ENCODE data around the gene LUC7L3.
"Not testable (repeated sequence)": the region's sequence is repeated elsewhere in the genome, so short reads cannot be mapped to it uniquely, and the experiment has no call there.

Gene LUC7L3

DNA sequence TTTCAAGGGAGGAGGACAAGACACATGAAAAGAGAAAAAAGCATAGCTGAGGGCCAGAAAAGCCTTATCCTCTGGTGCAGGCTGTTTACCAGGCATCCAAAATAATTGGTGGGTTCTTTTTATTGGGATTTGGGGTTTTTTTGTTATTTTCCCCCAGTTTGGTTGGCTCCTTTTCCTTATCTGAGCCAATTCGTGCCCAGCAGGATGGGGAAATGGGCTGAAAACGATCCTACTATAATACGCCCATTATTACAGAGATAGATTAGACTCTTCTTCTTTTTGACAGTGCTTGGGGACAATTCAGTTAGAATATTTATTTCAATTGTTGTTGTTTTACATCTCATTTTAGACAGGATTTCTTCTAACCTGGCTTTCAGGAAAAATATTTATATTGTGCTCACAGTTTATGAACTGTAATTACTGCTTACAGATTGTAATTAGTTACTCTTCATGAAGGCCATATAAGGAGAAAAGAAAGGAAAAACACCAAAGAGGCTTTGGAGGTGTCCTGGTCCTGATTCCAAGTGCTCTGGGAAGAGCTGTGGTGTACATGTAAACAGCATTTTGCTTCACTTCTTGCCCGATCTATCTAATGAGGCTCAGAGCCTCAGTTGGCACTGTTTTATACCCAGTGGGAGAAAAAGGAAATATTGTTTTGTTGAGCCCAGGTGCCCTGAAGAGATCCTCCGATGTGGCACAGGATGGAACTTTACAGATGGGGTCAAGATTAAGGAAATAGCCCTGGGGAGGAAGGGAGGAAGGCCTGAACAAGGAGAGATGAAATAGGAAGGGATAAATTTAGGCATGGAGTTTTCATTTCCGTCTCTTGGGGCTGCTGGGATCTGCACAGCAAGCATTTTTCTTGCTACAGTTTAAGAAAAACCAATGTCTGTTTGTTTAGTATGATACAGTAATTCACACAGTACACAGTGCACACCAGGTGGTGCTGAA lies 11.1 kb upstream of the LUC7L3 start:
- DNase-seq (ENCODE audit: low spot score) = no peak

DNA sequence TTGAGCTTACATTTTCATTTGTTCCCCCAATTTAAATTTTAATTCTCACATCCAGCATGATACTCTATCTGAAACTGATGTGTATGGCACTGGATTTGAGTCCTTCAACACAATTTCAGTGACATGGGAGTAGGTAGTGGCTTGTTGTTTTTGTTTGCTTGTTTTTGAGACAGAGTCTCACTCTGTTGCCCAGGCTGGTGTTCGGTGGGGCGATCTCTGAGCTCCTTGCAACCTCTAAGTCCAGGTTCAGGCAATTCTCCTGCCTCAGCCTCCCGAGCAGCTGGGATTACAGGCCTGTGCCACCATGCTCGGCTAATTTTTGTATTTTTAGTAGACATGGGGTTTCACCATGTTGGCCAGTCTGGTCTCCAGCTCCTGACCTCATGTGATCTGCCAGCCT lies 10.3 kb upstream of the LUC7L3 start:
- DNase-seq (ENCODE audit: low spot score) = not testable (repeated sequence)

DNA sequence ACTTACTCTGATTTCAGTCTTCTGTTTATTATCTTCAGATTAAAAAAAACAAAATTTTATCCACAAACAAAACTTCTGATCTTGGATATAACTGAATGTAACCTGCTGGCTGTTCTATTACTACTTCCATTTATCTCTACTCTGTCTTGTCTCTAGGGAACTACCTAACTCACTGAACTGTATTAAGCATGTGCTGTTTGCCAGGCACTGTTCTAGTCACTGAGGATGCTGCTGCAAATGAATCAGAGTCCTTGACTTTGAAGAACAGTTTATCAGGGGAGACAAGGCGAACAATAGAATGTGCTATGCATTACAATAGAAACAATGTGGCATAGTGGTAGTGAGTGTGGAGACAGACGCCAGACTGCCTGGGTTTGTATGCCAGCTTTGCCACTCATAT lies 9.4 kb upstream of the LUC7L3 start:
- no peak for DNase-seq (ENCODE audit: low spot score)

DNA sequence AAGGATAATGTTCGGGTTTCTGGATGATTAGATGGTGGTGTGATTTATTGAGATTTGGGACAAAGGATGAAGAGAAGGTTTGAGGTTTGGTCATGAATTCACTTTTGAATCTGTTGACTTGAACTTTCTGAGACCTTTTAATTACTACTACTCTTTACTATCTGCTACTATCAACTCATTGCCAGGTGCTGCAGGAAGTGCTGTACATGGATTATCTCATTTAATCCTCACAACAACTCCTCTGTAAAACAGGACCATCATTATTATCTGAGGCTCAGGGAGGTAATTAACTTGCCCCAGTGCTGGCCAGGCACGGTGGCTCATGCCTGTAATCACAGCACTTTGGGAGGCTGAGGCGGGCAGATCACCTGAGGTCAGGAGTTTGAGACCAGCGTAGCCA lies 8.8 kb upstream of the LUC7L3 start:
- no peak for DNase-seq (ENCODE audit: low spot score)

DNA sequence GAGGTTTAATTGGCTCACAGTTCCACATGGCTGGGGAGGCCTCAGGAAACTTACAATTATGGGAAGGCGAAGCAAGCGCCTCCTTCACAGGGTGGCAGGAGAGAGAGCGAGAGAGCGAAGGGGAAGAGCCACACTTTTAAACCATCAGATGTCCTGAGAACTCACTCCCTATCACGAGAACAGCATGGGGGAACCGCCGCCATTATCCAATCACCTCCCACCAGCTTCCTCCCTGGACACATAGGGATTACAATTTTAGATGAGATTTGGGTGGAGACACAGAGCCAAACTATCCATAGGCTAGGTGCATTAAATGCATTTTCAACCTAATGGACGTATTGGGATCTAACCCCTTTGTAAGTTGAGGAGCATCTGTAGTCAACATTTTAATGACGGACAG lies 6.8 kb upstream of the LUC7L3 start:
- DNase-seq (ENCODE audit: low spot score) = no peak

DNA sequence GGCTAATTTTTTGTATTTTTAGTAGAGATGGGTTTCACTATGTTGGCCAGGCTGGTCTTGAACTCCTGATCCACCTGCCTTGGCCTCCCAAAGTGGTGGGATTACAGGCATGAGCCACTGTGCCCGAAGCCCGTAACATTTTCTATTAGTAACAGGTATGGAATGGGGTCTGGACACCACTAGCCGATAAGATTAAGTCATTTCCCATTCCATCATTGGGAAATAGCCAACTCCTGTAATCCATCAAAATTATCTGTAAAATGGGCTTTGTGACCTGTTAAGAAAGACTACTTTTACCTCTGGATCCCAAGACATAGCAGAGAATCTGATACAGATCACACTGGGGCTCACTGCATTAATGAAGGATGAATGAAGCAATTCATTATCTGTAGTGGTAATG lies 3.9 kb upstream of the LUC7L3 start:
- no peak for DNase-seq (ENCODE audit: low spot score)

DNA sequence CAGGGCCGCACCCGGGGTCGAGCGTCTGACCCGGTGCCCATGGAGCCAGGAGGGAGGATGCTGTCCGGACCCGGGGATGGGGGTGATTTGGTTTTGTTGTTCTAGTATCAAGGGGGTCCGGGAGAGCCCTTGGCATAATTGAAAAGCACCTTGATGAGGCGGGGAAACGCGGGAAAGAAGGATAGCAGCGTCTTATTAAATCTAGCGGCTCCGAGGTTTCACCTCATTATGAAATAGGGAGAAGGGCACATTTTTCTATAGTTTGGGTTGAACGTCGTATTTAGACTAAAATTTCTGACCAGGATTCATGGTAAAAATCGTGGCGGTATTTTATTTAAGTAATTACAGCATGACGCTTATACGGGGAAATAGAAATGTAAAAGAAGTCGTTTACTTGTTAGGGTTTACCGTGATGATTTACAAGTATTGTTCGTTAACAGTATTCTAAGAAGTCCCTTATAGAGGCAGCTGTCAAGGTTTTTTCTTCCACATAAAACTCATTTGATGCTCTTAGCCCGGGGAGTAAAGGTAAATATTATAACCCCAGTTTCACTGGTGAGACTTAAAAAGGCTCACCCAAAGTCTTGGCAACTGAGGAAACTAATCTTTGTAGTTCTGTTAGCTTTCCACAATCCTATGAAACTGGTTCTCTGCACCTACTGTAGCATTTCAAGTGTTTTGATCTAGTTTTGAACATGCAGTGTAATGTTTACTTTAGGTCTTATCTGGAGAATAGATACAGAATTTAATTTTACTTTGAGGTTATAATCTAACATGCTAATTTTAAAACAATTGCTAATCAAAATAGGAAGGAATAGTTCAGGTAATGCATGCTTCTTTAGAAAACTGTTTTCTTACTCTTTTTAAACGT lies 756 bp downstream of the LUC7L3 start:
- DNase-seq (ENCODE audit: low spot score) = peak; percentile 24

DNA sequence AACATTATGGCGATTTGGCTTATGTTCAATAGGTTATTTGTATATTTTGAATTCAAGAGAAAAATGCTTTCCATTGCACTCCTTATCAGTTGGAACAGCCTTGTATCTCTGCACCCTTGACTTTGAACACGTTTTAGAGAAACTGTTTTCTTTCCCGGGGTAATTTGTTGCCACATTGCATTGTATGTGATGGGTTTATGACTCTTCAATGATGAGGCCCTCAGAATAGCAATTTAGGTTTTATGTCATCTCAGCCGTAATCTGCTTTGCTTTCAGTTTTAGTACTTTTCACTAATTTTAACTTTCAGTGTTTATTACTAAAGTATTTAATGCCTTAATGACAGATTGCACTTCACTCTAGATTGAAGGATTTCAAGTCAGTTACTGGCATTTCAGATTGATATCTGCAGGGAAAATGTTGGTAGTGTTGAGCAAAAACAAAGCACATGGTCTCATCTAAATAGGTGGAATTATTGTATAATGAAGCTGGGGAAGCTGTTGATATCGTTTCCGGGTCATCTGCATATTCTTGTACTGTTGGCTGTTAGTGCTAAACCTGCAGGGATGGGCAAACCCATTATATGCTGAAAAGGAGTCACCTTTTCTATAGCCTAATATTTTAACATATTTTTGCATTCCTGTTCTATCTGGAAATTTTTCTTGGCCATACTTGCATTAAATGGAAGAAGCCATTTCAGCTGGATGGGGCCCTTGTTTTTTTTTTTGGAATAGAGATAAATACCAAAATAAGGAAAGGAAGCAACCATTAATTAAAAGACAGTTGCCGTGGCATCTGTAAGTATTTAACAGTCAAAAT lies 2.0 kb downstream of the LUC7L3 start:
- DNase-seq (ENCODE audit: low spot score) = peak; percentile 47

DNA sequence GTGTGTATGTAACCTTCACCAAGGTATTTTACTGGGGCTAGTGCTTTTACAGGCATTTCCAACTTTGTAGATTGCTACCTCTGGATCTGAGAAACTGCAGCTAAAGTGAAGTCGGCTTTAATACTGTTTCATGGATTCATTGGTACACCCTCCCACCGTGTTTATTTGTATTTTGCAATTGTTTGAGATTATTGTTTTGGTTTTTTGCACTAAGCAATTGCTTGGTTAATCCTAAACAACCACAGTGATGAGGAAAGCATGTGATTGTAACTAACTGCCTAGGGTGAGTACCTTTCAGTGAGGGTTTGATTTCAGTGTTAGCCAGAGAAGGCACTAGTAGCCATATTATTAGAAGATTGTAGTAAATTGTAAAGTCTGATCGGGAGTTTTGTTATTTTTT lies 3.3 kb downstream of the LUC7L3 start:
- no peak for DNase-seq (ENCODE audit: low spot score)

DNA sequence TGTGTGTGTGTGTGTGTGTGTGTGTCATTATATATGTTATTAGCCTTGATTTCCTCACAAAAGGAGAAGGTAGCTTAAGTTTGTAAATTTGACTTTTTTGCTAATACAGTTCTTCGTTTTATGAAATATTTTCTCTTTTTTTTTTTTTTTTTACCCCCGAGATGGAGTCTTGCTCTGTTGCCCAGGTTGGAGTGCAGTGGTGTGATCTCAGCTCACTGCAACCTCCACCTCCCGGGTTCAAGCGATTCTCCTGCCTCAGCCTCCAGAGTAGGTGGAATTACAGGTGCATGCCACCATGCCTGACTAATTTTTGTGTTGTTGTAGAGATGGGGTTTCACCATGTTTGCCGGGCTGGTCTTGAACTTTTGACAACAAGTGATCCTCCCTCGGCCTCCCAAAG lies 5.2 kb downstream of the LUC7L3 start:
- DNase-seq (ENCODE audit: low spot score) = not testable (repeated sequence)

DNA sequence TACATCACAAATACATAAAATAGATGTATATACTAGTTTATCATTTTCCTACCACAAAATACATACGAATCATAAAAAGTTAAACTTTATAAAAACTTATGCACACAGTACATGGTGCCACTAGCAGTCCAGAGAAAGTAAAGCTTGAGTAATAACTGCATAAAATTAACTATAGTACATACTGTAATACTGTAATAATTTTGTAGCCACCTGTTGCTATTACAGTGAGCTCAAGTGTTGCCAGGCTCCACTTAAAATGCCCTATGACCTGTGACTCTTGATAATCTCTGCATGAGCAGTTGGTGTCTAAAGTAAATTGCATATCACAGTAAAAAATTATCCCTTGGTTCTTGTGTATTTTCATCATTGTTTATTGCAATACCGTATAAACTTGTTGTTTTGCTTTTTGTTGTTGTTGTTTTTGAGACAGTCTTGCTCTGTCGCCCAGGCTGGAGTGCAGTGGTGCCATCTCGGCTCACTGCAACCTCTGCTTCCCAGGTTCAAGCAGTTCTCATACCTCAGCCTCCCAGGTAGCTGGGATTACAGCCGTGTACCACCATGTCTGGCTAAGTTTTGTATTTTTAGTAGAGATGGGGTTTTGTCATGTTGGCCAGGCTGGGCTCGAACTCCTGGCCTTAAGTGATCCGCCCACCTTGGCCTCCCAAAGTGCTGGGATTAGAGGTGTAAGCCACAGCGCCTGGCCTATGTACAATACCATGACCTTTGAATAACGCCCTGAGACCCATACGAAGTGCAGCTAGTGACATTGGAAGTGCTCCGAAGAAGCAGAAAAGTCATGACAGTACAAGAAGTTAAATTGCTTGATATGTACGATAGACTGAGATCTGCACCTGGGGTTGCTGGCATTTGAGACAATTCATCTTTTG lies 6.6 kb downstream of the LUC7L3 start:
- no peak for DNase-seq (ENCODE audit: low spot score)

DNA sequence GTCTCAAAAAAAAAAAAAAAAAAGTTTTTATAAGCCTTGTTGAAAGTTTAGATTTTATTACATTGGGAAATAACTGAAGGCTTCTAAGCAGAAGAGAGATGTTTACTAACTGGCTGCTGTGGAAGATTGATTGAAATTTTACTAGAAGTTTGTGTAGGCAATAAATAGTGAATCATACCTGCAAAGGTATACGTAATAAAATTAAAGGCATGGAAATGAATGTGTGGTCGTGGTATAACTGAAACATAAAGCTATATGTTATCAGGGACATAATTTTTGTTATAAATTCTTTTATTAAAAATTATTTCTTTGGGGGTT lies 8.7 kb downstream of the LUC7L3 start:
- no peak for DNase-seq (ENCODE audit: low spot score)

DNA sequence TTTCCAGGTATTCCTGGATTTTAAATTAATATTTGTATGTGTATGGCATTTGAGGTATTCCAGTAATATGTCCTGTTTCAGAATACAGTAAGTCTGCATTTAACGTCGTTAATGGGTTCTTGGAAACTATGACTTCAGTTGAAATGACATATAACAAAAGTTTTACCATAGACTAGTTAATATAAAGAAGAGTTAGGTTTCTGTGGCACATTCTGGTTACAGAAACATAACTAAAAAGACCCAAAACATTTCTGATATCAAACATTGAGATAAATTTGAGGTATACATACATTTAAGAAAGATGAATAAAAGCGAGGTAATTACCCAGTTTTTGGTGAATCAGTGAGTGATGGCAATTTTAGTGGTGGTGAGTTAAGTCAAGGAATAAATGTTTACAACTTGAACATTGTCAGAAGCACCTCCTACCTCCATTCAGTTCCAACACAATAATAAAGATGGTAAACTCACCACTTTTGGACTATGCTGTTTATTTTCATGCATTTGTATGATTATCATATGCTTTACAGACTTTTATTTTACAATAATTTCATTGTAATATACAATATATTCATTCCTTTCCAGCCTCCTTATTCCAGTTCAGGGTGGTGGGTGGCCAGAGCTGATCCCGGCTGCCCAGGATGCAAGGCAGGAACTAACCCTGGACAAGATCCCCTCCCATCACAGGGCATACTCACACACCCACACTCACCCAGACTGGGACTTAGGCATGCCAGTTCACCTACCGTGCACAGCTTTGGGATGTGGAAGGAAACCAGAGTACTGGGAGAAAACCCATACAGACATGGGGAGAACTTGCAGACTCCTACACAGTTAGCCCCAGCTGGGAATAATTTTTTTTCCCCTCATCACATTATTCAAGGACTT lies 9.7 kb downstream of the LUC7L3 start:
- DNase-seq (ENCODE audit: low spot score) = no peak

DNA sequence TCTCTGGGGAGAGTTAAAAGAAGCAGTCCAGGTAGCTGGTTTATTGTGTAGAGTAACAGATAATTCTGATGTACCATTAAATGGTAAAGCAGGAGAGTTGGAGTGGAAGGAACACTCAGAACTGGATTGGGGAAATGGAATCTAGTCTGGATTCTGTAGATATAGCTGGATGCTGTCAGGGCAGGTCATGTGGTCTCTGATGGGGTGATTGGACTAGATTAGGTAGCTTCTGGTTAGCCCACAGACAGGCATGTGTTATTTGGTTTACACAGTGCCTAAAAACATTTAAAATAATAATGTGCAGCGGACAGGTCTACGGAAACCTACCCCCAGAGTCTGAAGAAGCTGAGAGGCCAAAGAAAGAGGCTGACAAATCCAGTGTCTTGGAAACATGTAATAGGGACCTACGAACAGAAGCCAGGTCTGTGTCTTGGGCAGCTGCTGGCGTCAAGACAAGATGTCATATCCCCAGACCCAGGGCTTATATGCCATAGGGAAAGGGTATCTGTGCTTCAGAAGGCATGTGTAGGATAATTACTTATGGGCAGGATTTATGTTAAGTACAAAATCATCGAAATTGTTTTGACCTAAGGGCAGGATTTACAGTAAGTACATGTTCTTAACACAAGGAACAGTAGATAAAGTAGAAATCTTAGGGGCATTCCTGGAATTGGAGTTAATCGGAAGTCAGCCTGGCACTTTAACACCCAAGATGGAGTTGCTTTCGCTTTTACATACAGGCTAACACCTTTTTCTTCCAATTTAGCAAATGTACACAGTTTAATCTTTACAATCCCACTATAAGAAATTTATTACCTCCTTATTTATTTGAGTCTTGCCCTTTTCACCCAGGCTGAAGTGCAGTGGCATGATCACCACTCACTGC lies 12.4 kb downstream of the LUC7L3 start:
- DNase-seq (ENCODE audit: low spot score) = peak; percentile 33

DNA sequence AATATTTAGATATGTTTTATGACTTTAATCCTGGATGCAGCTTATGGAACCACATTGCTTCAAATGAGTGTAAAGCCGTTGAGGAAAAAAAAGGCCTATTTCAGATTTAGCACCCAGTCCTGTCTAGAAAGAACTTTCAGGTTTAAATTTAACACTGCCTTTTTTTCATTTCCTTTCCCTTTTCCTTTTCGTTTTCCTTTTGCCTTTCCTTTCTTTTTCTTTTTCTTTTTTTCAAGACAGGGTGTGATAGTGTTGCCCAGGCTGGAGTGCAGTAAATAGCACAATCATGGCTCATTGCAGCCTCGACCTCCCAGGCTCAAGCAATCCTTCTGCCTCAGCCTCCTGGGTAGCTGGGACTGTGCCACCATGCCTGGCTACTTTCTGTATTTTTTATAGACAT lies 15.9 kb downstream of the LUC7L3 start:
- no peak for DNase-seq (ENCODE audit: low spot score)

DNA sequence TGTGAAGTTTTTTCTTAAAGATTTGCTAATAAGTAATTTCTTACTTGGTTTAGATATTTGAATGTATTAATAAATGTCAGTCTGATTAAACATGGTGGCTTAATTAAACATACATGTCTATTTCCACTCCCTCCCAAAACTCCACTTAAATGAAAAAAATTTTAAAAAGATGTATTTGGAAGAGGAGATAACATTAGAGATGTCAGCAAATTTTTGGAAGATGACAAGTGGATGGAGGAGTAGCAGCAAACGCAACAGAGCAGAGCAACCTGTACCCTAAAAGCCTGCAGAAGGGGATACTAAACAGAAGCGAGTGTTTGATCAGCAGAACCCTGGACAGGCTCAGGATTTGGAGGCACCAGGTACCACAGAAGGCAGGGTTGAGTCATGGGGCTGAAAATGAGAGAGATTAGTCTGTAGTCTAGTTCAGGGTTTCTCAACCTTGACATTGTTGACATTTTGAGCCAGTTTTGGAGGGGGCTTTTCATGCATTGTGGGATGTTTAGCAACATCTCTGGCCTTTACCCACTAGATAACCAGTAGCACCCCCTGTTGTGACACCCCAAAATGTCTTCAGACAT lies 17.8 kb downstream of the LUC7L3 start:
- DNase-seq (ENCODE audit: low spot score) = no peak

DNA sequence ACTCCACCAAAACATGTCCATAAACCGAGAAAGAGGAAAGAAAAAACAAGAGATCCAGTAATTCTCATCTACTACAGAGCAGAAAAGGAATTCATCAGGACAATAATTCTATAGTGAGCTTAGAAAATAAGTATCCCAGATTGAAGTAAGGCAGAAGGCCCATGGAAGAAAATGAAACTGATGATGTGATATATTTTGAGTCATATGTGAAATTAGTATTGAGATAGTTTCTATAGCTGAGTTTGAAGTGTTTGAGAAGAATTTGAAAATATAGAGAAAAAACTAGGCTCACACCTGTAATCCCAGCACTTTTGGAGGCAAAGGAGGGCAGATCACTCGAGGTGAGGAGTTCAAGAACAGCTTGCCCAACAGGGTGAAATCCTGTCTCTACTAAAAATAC lies 19.7 kb downstream of the LUC7L3 start:
- DNase-seq (ENCODE audit: low spot score) = no peak

DNA sequence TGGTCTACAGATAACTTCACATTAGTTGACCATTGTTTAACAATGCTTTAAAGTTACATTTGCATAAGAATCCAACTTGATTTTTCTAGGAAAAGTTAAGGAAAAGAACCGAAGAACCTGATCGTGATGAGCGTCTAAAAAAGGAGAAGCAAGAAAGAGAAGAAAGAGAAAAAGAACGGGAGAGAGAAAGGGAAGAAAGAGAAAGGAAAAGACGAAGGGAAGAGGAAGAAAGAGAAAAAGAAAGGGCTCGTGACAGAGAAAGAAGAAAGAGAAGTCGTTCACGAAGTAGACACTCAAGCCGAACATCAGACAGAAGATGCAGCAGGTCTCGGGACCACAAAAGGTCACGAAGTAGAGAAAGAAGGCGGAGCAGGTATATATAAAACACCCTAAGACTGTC lies 26.2 kb downstream of the LUC7L3 start:
- no peak for DNase-seq (ENCODE audit: low spot score)

DNA sequence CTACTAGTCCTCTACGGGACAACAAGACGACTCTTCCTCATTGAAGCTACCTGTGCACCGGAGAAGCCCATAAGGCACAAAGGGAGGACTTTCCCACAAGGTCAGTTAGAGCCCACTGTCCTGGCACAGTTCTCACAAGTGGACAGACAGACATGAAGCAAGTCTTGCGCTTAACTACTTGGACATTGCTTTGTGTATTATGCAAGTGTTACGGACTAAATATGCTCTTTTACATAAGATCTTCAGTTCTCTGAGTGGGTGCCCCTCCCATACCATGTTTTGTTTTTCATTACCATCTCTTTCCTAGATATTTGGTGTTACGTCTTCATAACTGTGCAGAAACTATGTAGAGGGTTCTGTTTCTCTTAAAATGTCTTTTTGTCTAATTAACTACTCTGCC lies 29.8 kb downstream of the LUC7L3 start:
- no peak for DNase-seq (ENCODE audit: low spot score)

Data from CD4-positive, alpha-beta T cell treated with Interleukin-2 at 100 ng/mL for 4 hours (primary cell).